OCI-M2 (cell line): Measurements from ENCODE around the gene CRADD.
"Not testable (repeated sequence)": the region's sequence is repeated elsewhere in the genome, so short reads cannot be mapped to it uniquely, and the experiment has no call there.

ENCODE experiments used
- DNase-seq: peaks from one replicate; lab custom pipeline; 2025; ENCODE audit not compliant: unreplicated experiment; lab: John Stamatoyannopoulos, UW

The CRADD gene

DNA sequence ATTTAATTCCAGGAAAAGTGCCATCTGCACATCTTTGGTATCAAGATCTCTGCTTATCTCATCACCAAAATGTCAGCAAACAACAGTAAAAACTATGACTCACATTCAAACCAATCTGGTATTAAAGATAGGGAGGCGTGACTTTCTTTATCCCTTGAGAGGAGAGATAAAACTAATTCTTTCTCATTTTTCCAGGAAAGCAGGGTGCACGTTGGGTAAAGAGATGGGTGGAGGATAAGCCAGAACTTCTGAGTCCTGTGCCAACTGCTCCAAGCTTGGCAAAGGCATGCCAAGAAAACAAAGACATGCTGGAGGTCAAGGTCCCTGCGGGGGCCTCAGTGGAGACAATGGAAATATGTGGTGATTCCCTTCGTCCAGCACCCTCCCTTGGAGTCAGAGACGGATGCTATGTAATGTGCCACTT is 245.4 kb downstream of the CRADD start:
- no peak for DNase-seq

DNA sequence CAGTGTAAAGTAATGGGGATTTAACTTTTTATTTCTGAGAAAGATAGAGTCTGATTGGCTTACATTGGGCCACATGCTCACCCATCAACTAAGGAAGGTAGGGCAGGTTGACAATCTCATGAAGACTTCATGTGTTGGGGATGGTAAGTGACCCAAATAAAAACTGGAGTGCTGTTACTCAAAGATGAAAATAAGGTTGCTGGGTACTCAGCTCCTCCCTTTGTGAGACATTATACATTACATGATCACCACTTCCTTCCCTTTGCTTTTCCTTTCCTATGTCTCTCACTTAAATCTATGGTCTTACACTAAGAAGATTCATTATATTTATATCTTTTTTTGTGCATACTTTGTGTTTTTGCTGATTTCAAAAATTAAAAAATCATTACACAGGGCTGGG is 247.2 kb downstream of the CRADD start:
- no peak for DNase-seq

DNA sequence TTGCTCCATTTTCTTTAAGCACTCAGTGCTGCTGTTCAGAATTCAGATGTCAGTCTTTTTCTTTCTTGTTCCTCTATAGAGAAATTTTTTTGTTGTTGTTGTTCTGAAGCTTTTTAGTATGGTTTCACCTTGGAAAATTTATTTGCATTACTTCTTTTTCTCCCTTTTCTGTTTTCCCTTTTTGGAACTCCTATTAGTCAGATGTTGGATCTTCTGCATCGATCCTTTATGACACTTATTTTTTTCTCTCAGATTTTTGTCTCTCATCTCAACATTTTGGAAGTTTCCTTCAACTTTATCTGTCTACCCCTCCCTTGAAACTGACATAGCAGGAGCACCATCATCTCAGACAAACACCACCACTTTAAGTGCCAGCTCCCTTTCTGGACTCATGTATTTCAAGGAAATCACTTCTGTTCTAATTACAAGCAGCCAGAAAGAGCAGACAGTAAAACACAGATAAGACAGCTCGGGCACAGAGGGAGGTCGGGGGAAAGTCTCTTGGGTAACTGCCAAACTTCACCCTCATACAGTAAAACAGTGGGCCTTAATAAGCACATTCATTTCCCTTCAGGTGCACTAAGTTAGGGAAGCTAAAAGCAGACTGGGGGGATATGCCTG is 248.5 kb downstream of the CRADD start:
- DNase-seq = no peak

DNA sequence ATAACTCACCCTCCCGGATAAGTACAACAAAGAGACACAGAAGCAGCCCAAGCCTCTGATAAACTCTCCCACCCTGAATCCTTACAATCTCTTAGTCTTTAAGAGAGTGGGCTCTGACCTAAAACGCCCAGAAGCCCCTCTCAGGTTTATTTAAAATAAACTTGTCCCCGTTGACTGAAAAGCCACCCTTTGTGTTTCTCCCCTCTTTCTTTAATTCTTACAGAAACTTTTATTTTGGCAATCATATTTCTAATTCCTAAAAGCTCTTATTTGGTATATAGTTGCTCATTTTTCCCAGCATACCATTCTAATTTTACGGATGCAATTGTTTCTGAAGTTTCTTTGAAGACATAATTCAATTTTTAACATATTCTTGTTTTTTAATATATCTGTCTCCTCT is 249.1 kb downstream of the CRADD start:
- DNase-seq = no peak

DNA sequence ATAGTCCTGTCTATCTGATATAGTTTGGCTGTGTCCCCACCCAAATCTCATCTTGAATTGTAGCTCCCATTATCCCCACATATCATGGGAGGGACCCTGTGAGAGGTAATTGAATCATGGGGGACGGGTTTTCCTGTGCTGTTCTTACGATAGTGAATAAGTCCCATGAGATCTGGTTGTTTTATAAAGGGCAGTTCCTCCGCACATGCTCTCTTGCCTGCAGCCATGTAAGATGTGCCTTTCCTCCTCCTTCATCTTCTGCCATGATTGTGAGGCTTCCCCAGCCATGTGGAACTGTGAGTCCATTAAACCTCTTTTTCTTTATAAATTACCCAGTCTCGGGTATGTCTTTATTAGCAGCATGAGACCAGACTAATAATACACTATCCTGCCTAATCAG is 251.9 kb downstream of the CRADD start:
- DNase-seq = not testable (repeated sequence)

DNA sequence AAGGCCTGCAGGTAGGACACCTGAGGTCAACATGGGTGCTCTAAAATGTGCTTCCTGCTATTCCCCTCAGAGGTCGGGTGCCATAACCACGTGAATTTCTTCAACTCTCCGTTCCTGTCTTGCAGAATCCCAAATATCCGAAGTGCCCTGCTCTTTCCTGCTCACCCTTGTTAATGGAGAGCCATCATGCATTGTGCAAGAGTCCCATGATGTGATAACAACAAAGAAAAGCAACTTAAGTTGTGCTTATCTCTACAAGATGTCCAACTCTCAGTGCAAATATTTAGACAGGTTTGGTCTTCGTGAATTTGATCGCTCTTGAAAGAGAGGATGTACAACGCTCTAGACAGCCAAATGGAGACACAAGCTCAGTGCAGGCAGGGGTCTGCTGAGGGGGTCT is 260.6 kb downstream of the CRADD start:
- DNase-seq = no peak

DNA sequence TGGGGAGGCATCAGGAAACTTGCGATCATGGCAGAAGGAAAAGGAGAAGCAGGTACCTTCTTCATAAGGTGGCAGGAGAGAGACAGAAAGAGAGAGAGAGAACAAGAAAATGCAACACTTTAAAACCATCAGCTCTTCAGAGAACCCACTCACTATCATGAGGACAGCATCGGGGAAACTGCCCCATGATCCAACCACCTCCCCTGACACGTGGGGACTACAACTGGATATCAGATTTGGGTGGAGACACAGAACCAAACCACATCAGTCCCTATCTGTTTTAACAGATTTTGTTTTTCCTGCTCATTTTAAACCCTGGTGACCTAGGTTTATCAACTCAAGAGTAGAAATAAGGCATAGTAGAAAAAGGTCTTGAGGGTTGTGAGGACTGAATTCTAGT is 261.1 kb downstream of the CRADD start:
- no peak for DNase-seq

DNA sequence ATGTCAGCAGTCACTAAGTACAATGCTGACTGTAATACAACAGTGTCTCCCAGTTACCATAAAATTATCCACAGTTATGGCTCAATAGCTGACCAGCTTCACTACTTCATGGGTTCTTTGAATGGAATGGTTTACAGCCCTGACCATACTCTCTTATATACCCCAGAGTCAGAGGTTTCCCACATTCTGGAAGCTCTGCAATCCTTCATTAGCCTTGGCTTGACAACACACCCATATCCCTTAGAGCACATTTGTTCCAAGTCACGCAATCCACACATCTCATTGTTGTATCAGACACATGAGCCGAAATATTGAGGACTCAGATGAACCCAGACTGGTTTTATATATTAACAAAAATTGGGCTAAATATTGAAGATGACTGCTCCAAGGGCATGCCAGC is 261.8 kb downstream of the CRADD start:
- DNase-seq = no peak

DNA sequence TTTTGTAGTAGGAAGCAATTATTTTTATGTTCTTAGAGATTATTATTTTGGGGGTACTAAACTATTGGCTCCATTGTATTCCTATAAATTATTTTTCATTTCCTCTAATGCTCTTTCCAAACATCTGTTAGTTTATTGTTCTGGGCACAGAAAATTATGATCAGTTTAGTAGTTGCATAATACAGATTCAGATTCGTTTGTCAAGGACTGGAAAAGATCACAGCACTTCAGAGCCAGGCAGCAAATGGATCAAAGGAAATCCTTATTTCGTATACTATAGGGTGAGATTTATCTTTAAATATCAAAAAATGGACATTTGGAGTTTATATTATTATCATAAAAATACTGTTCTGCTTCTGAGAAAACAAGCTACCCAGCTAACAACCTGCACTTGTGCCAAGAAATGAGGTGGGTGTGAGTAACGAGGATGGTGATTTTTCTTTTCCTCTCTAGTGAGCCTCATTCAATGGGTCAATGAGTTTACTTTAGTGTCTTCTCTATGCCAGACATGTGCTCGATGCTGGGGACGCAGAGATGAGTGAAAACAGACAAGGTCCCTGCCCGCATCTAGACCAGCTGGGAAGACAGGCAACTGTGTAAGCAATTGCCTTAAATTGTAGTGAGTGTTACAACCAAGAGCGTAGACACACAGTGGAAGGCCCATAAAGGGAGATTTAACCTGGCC is 262.6 kb downstream of the CRADD start:
- DNase-seq = no peak

DNA sequence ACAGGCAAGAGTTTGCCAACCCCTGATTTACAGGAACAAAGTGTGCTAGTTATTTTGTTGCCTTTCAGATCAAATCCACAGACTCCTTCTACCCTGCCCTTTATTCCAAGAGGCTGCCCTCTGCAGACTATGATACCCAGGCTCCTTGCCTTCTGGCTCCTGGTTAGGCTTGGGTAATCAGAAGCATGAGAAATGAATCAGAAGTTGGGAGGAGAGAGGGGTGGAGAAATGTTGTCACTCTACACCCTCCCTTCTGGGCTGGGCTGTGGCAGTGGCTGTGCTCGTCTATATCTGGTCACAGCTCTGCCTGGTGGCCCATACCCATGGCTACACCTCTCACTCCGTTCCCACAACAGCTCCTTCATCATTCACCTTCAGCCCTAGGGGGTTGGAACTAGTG is 266.6 kb downstream of the CRADD start:
- DNase-seq = no peak

DNA sequence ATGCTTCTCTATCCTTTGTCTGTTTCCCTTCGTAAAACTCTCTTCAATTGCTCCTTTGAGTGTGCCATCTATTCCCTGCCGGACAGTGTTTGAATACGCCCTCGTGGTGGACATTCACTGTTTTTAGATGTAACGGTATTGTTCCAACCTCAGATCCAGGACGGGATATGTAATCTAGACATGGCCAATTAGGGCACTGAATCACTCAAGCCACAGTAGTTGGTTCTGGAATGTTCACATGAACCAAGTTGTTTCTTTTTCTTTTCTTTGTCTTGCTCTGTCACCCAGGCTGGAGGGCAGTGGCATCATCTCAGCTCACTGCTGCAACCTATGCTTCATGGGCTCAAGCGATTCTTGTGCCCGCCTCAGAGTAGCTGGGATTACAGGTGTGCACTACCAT is 267.0 kb downstream of the CRADD start:
- no peak for DNase-seq
